GM20431 (cell line): ENCODE data around the gene SPATA3.
"Not testable (repeated sequence)": the region's sequence is repeated elsewhere in the genome, so short reads cannot be mapped to it uniquely, and the experiment has no call there.

Source experiments
- in situ Hi-C: fragments of 300-500 bp; cut with MseI, MboI; formaldehyde crosslinking; loops from one replicate; pipeline ENCODE4 v1.15.0; 2020; ENCODE audit warnings: low sequenced_read_pairs; ENCODE audit not compliant: unreplicated experiment

Gene SPATA3

DNA sequence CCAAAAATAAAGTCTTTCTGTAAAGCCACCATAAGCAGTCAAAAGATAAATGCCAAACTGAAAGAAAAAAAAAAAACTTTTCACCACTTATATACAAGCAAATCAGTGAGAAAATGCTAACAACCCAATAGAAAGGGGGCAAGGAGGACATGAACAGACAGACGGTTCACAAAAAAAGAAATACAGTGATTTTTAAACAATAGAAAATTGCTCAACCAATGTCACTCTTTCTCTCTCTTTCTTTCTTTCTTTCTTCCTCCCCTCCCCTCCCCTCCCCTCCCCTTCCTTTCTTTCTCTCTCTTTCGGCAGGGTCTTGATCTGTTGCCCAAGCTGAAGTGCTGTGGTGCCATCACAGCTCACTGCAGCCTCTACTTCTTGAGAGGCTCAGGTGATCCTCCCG is 28.8 kb upstream of the SPATA3 start:
- in situ Hi-C loops = no loop called here

DNA sequence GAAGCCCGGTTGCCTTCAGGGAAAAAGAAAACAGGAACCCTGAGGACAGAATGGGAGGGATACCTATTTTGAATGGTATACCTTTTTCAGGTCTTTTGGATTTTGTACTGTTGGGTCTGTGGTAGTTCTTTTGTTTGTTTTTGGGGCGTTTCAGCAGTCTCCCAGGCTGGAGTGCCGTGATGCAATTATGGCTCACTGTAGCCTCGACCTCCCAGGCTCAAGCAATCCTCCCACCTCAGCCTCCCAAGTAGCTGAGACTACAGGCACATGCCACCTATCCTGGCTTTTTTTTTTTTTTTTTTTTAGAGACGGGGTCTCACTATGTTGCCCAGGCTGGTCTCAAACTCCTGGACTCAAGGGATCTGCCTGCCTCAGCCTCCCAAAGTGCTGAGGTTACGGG is 27.6 kb upstream of the SPATA3 start:
- in situ Hi-C loops = not testable (repeated sequence)

DNA sequence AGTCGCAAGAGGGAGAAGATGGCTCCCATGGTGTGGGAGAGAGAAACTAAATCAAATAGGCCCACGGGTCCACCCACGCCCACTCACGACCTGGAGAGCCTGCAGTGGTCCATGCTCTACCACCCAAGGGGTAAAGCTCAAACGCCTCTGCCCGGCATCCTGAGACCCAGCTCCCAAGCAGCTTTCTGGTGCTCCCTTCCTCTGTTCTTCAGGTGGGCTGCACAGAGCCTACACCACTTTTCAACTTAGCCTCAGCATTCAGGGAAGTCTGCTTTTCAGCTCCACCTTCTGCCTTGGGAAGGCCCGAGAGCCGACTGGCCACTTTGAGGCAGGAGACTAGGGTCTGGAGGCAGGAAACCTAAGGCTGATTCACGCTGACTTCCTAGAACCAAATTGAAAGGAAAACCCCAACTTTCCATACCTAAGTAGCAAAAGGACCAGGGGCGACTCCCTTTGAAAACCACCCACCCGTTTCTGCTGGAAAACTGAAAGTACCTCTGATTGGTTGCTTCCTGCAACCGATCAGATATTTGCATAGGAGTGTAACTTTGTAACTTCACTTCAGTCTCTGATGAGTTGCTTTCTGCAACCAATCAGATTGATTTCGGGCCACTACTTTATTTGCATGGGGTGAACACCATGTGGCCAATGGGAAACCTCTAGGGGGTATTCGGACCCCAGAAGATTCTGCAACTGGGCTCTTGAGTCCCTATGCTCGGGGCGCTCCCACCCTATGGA is 26.8 kb upstream of the SPATA3 start:
- in situ Hi-C loops = no loop called here

DNA sequence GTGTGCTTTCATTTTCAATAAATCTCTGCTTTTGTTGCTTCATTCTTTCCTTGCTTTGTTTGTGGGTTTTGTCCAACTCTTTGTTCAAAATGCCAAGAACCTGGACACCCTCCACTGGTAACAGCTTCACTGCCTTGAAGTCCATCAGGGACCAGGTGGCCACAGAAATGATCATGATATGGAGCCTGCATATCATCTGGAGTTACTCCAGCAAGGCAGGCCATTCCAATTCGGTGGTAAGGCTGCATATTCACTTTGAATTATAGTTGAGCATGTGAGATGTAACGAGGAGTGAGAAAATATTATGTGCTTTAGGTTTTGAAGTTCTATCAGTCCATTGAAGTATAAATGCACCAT is 26.3 kb upstream of the SPATA3 start:
- in situ Hi-C loops = no loop called here

DNA sequence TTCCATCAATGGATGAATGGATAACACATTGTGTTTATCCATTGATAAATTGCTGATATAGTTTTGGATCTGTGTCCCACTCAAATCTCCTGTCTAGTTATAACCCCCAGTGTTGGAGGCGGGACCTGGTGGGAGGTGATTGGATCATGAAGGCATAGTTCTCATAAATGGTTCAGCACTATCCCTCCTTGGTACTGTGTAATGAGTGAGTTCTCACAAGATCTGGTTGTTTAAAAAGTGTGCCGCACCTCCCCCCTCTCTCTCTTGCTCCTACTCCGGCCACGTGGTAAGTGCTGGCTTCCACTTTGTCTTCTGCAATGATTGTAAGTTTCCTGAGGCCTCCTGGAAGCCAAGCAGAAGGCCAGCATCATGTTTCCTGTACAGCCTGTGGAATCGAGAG is 23.9 kb upstream of the SPATA3 start:
- in situ Hi-C loops = no loop called here

DNA sequence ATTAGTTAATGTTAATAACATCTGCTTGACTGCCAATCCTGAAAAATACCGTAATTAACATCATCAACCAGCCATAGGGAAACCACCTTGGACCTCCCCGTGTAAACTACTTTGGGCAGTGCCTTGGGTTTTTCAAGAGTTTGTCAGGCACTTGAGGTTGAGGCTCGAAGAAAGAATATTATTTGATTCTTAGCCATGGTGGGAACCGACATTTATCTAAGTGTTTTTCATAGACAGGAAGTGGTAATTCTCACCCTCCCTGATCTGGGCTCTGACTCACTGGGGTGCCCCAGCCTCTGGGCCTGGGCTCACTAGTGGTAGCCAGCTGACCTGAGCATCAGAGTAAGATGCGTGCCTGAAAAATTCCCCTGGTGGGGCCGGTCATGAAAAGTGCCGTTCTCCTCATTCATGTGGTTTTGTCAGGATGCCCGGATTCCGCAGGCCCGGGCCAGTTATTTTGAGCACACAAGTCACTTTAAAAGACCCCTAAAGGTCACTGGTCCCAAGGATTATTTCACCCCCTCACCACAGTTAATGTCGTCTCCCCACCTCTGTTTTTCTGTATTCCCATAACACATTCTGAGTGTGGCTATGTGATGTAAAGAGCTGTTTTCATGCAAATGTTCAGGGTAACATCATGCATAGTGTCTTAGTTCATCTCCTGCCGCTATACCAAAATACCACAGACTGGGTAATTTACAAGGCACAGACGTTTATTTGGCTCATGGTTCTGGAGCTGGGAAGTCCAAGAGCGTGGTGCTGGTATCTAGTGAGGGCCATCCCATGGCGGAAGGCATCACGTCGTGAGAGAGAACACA is 21.6 kb upstream of the SPATA3 start:
- in situ Hi-C loops = no loop called here

DNA sequence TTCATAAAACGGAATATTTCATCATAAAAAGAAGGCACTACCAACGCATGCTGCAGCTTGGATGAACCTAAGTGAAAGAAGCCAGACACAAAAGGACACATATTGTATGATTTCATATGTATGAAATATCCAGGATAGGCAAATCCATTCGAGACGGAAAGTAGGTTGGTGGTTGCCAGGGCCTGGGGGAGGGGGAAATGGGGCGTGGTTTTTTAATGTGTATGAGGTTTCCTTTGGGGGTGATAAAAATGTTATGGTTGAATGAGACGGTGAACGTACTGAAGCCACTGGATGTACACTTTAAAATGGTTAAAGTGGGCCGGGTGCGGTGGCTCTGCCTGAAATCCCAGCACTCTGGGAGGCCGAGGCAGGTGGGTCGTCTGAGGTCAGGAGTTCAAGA is 20.0 kb upstream of the SPATA3 start:
- in situ Hi-C loops = no loop called here

DNA sequence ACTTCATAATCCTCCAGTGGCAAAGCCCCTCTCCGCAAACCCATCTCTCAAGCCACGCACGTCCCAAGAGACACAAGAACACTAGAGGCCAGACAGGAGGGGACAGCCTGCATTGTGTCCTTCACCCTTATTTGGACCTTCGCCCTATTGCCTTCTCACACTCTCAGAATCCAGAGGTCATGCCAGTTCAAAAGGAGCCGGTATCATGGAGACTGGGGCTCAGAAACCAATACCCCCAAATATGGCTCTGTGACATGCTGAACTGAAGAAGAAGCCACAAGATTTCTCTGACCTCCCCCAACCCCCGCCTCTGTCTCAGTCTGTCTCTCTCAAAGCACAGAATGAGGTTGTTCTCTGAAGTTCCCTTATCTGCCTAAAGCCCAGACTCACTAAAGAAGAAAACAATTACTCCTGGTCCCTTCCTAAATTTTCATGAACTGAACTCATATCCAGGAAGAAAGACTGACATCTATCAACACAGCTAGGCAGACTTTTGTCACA is 19.2 kb upstream of the SPATA3 start:
- in situ Hi-C loops = no loop called here

DNA sequence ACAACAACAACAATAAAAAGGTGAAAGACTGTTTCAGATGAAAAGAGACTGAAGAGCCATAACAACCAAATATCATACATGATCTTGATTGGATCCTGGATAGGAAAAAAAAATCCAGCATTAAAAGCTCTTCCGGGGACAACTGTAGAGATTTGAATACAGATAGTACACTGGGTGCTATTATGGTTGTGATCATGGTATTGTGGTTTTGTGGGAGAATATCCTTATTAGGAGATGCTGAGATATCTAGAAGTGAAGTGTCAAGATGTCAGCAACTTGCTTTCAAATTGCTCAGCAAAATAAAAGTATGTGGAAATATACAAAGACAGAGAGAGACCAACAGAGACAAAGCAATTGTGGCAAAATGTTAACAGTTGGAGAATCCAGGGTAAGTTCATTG is 15.5 kb upstream of the SPATA3 start:
- in situ Hi-C loops = no loop called here

DNA sequence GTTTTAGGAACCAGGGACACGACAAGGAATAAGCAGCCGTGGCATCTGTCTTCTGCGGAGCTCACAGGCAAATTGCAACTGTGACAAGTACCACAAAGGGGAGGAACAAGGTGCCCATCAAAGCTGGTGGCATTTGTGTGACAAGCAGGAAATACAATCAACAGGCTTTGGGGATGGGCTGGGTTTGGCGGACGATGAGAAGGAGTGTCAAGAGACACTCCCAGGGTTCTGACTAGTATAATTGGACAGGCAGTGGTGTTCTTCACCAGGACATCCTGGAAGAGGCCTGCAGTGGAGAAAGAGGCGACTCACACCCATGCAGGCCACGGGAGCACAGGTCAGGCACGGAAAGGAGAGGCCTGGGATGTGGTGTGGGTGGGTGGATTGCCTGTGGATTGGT is 14.2 kb upstream of the SPATA3 start:
- in situ Hi-C loops = no loop called here

DNA sequence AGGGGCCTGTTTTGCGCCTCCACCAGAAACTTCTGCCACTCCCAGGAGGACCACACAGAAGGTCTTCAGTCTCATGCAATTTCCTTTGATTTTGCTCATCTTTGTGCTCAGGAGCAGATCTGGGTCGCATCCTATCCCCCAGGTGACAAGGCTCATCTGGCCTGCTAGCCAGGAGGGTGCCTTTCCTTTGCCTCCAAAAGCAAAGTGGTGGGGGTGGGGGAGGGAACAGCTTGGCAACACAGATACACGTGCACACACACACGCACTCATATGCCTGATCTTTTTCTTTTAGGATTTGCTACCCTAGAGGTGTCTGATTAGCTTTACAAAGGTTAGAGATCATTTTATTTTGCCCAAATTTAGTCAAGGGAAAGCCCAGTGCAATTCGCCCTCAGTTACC is 13.8 kb upstream of the SPATA3 start:
- in situ Hi-C loops = no loop called here

DNA sequence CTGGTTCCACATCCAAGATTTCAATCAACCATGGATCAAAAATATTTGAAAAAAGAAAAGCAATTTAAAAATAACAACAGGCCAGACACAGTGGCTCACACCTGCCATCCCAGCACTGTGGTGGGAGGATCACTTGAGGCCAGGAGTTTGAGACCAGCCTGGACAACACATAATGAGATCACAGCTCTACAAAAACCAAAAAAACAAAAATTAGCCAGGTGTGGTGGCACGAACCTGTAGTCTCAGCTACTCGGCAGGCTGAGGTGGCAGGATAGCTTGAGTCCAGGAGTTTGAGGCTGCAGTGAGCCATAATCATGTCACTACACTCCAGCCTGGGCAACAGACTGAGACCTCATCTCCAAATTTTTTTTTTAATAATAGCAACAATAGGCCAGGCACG is 13.4 kb upstream of the SPATA3 start:
- in situ Hi-C loops = no loop called here

DNA sequence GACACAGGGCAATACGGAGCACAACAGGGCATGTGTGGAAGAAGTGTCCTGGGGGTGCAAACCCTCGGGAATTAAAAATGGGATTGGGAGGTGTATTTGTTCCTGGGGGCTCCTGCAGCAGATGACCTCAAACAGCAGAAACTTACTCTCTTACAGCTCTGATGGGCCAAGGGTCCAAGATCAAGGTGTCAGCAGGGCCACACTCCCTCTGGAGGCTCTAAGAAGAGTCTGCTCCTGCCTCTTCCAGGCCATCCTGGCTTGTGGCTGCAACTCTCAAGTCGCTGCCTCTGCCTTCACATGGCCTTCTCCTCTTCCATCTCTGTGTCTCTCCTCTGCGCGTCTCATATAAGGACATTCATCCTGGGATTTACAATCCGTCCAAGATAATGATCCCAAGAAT is 12.4 kb upstream of the SPATA3 start:
- in situ Hi-C loops = no loop called here

DNA sequence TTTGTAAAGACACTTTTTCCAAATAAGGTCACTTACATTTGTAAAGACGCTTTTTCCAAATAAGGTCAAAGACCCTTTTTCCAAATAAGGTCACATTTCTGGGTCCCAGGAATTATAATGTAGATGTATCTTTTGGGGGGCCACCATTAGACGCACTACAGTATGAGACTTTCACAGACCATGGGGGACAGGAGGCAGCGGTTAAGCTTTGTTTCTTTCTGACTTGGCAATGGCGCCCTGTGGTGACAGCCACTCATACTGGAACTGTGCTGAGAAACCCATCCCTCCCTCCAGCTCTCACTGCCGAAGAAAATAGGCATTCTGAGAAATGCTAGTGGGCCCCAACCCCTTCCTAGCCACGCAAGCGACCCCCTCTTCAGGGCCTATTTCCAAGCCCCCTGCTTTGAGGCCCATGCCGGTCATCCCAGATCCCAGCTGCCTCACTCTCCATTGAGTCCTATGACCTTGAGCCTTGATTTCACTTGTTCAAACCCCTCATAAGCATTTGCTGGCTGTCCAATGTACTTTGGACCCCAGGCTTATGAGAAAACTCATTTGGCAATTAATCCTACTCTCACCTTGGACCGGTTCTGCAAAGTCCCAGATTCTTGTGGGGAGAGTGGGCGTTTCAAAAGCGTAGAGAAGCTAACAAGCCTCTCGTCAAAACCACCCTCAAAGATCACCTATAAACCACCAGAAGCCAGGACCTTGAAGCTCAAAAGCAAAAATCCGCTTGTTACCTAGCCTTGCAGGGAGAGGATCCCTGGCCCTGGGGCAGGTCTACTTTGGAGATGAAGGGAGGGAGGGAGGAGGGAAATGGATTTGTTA is 11.3 kb upstream of the SPATA3 start:
- in situ Hi-C loops = no loop called here

DNA sequence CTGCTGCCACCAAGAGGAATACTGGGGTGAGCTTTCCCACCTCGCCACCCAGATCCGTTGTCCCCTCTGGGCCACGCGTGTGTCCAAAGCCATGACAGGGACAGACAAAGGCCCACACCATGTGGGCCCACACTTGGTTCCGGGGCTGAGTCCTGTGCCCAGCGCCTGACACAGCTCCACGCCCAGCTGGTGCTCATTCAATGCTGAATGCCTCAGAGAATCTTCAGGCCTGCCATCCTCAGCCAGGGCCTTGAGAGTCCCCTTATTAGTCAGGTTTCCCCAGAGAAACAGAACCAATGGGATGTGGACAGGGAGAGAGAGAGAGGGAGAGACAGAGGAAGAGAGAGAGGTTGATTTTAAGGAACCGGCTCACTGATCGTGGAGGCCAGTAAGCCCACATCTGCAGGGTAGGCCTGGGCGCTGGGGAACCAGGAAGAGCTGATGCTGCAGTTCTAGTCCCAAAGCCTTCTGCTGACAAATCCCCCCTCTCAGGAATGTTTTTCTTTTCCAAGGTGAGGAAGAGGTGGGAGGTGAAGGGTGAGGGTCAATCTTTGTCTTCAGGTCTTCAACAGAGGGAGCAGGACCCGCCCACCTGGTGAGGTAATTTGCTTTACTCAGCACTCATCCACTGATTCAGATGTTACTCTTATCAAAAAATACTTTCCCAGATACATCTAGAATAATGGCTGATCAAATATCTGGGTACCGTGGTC is 10.2 kb upstream of the SPATA3 start:
- in situ Hi-C loops = no loop called here

DNA sequence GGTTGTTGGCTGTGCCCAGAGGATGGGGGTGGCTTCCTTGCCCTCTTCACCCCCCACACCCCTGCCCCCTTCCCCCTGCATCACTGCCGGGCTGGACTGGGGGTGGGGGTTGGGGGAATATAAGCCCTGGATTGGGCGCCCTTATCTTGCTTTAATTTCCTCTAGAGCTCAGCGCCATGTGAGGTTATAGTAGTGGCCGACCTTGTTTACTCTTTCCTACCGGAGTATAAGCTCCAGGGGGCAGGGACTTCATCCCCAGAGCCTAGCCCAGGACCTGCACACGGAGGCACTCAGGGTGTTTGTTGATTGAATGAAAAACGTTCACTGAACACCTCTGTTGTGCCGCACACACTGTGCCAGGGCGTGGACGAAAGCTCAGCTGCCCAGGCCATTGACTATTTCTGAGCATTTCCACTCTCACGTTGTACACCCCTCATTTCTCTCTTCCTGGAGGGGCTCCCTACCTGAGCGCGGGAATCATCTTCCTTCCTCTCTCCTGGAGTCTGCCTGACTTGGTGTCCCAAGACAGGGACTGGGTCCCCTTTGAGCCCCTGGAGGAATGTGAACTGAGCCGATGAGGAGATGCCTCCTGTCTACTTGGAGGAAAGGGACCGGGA is 9.3 kb upstream of the SPATA3 start:
- in situ Hi-C loops = no loop called here

DNA sequence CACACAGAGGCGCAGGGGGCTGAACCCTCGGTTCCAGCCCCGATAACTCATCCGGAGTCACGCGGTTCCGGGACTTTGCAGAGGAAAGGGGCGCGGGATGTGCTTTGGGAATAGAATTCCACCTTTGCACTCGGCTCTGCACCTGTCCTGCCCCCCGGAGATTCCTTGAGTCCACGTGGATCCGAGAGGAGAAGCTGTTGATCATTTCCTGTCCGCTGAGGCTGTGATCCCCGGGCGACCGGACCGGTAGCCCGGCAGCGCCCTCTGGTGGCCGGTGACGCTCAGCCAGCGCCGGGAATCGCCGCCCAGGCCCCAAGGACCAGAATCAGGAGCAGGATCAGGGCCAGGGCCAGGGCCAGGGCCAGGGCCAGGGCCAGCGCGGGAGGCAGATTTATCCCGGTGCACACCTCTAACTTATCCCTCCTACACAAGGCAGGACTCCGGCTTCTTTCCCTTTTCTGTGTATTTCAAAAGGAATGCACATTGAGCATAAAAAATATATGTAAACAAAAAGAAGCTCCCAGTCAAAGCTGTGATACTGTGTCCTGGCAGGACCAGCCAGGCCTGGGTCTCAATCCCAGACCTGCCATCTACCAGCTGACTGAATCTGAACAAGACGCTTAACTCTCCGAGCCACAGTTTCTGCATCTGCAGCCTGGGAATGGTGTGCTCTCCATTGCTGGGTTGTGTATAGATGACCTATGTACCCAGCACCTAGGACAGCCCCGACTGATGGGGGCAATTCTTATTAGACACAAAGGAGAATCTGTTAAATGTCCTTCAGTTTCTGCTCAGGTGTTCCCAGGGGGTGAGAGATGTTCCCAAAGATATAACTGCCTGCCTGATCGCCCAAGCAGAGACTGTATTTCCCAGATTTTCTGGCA is 8.5 kb upstream of the SPATA3 start:
- in situ Hi-C loops = no loop called here

DNA sequence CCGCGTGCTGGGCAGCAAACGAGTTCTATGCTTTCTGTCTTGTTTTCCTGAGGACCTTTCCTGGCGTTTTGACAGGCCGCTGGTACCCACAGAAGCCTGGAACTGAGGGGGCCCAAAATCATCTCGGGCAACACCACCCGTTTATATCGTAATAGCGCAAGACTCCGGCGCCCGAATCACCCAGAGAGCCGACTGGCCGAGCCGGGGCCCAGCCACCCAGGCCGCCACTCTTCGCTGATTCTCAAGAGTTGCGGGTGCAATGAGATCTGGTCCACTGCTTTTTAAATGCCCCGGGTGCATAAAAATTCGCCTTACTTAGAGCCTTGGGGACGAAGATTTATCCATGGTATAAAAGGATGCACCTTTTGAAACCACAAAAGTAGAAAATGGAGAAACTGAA is 6.2 kb upstream of the SPATA3 start:
- in situ Hi-C loops = loop anchor here (10.0 kb wide), 1 partner anchor 85 kb away; no protein-coding TSS in a partner anchor
